ENCODE results near the gene CNTN4.

CNTN4 gene

GRCh38 chr3:2615080-2615479, 516.4 kb downstream of the CNTN4 start:
- H3K4me3 ChIP-seq, result no peak overlapping the region
- DNase-seq (ENCODE audit: low spot score), result no peak
- H3K27ac ChIP-seq, result no peak overlapping the region
- no peak for TF ChIP-seq CTCF (IDR thresholded peaks at IDR 0.05)

GRCh38 chr3:2623436-2623835, 524.8 kb downstream of the CNTN4 start:
- H3K27ac ChIP-seq, result no peak overlapping the region
- TF ChIP-seq CTCF (IDR thresholded peaks at IDR 0.05), result no peak
- no peak overlapping the region for H3K4me3 ChIP-seq
- DNase-seq (ENCODE audit: low spot score), result no peak

- DNase-seq (ENCODE audit: low spot score), result no peak
- Histone ChIP-seq H3K4me3 (no peak overlapping the region), H3K27ac (no peak overlapping the region)
- TF ChIP-seq CTCF (IDR thresholded peaks at IDR 0.05), result no peak
These were observed 529.5 kb downstream of the CNTN4 start for GRCh38 chr3:2628117-2628516.

GRCh38 chr3:2635511-2635910, 536.8 kb downstream of the CNTN4 start:
- no peak for DNase-seq (ENCODE audit: low spot score)
- TF ChIP-seq CTCF (IDR thresholded peaks at IDR 0.05), result no peak
- Histone ChIP-seq H3K27ac (no peak overlapping the region), H3K4me3 (no peak overlapping the region)

GRCh38 chr3:2643606-2644005, 544.9 kb downstream of the CNTN4 start:
- no peak overlapping the region for H3K27ac ChIP-seq
- H3K4me3 ChIP-seq, result no peak overlapping the region
- no peak for TF ChIP-seq CTCF (IDR thresholded peaks at IDR 0.05)
- DNase-seq (ENCODE audit: low spot score), result no peak

- Histone ChIP-seq H3K27ac (no peak overlapping the region), H3K4me3 (no peak overlapping the region)
- DNase-seq (ENCODE audit: low spot score), result no peak
- TF ChIP-seq CTCF (IDR thresholded peaks at IDR 0.05), result no peak
These were observed 546.3 kb downstream of the CNTN4 start for GRCh38 chr3:2645001-2645400.

GRCh38 chr3:2650746-2651145, 552.1 kb downstream of the CNTN4 start:
- no peak for TF ChIP-seq CTCF (IDR thresholded peaks at IDR 0.05)
- DNase-seq (ENCODE audit: low spot score), result no peak
- Histone ChIP-seq H3K27ac (no peak overlapping the region), H3K4me3 (no peak overlapping the region)

All from coronary artery (tissue), 2 donors.